Stimulated activated CD8-positive, alpha-beta memory T cell treated with anti-CD3 and anti-CD28 coated beads, Interleukin-12 subunit alpha, Interleukin-12 subunit beta, amount 100 ng/mL, for 24 hours (primary cell): ENCODE measurements around the gene MRPL43.
"Not testable (repeated sequence)": the region's sequence is repeated elsewhere in the genome, so short reads cannot be mapped to it uniquely, and the experiment has no call there.

Experiments used
- DNase-seq: peaks from one replicate; pipeline ENCODE4 v3.0.0-alpha.2; 2020; ENCODE audit errors: extremely low read depth

Gene MRPL43

GRCh38 chr10:100986952-100987684 is at the start of gene MRPL43, which contains the start of gene TWNK:
Gene MRPL43 (minus strand): TSS chr10:100987497. CDS start chr10:100987443, 54 bp downstream.
Gene TWNK (plus strand): TSS chr10:100987543. CDS start chr10:100988211, 668 bp downstream.
- DNase-seq = peak; percentile 59

DNA sequence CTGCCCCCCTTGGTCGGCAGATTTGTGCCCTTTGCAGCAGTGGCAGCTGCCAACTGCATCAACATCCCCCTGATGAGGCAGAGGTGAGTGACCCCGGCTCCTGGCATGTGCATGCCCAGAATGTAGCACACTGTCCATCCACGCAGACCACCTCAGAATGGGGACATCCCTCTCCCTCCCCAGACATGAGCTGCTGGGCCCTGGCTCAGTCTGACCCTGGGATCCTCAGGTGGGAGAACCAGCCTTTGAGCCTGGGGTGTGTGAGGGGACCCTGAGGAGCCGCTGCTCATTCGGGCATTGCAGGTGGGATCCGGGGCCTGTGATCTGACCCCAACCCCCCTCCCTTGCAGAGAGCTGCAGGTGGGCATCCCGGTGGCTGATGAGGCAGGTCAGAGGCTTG is 49.4 kb upstream of the MRPL43 start:
- DNase-seq = no peak

- DNase-seq = no peak
Observed at GRCh38 chr10:101035916-101036702, 48.8 kb upstream of the MRPL43 start.

DNA sequence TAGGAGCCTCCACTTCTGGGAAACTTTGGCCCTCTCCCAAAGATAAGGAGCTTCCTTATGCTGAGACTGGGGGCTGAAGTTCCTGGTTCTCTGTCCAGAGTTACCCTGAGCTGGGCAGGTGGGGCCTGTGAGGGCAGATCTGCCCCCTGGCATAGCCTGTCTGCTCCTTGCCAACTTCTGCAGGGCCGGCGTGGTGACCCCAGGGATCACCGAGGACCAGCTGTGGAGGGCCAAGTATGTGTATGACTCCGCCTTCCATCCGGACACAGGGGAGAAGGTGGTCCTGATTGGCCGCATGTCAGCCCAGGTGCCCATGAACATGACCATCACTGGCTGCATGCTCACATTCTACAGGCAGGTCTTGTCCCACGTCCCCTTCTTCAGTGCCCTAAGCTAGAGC is 48.0 kb upstream of the MRPL43 start:
- no peak for DNase-seq

GRCh38 chr10:101034404-101034803 is 47.1 kb upstream of the MRPL43 start:
- not testable (repeated sequence) for DNase-seq

- DNase-seq = no peak
Observed at GRCh38 chr10:101033276-101033675, 46.0 kb upstream of the MRPL43 start.

DNA sequence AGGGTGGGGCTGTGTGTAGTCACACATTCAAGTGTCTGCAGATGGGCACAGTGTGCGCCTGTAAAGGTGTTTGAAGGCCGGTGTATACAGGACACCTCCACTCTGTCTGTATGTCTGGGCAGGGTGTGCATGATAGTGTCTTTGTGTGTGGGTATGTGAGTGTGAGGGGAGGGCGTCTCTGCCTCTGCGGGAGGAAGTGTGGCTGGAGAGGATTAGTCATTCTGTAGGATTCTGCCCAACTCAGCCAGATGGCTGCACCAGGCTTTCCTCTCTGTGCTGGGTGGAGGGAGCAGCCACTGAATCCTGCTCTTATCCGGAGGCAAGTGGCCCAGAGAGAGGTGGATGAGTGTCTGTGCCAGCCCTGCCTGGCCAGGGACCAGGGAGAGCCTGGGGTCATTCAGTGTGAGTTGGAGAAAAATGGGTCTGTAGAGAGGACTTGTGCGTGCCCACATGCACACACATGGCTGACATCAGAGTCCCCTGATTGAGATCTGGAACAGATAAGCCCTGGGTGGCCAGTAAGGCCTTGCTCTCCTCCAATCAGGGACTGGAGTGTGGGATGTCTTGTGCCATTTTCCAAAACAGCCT is 45.4 kb upstream of the MRPL43 start:
- no peak for DNase-seq

GRCh38 chr10:101031796-101032636 is 44.7 kb upstream of the MRPL43 start:
- DNase-seq = no peak

DNA sequence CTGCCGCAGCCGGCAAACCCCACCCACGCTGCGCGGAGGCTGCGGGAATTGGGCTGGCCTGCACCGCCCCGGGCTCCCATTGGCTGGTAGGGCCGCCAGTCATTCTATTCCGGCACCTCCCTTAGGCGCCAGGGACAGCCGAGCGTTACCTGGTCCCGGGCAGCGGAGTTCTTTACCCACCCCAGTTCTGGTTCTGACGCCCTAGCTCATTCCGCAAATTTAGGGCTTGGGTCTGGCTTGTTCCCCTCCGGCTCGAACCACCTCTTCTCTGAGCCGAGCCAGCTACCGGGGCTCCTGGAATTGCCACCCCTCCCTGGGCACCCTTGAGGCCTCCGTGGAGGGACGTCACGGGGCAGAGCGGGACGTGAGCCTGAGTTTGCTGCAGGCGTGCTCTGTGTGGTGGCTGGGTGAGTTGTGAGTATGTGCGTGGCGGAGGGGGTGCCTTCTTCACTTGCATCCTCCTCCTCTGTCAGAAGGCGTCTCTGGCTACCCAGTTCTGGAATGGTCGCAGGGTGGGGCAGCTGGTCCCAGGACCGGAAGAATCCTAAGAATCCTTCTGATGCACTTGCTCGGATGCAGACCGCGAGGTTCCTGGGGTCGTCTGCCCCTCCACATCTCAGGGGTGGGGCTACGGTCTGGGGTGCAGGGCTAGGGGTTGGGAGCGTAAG is 44.0 kb upstream of the MRPL43 start, which contains the start of the genes PDZD7 and SFXN3:
TSS of gene PDZD7 (minus strand) at position 2 of the 668 bp plus-strand sequence. CDS start 910 bp downstream, outside the sequence.
TSS of gene SFXN3 (plus strand) at position 107 of the 668 bp plus-strand sequence. CDS start 3,461 bp downstream, outside the sequence.
- DNase-seq = peak; percentile 94

DNA sequence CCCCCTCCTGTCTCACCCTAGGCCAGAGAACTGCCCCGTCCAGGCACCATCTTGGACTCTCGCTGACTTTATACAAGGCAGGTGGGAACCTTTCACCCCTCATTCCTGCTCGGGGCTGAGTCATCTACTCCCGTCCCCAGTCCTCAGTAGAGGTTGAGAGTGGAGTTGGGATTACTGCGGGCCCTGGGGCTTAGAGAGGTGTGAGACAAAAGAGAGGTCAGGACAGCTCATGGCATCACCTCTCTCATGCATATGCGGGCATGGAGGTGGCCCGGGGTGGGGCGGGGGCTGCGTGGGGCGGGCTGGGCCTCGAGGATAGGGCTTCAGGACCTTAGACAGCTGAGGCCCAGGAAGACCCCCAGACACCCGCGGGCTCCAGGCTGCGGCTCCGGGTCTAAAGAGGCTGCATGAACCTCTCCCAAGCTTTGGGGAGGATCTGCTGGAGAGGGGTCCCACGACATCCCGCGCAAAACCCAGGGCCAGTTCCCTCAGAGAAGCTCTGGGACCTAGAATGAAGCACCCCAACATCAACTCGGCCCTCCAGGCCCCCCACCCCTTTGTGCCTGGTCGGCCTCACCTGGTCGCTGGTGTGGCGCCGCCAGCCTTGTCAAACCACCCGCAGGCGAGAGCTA is 43.3 kb upstream of the MRPL43 start:
- no peak for DNase-seq

- DNase-seq = no peak
Observed at GRCh38 chr10:101029520-101030295, 42.4 kb upstream of the MRPL43 start.

GRCh38 chr10:101028446-101029337 is 41.4 kb upstream of the MRPL43 start:
- DNase-seq = no peak

- no peak for DNase-seq
Observed at GRCh38 chr10:101027106-101027720, 39.9 kb upstream of the MRPL43 start.

- no peak for DNase-seq
Observed at GRCh38 chr10:101022967-101023705, 35.8 kb upstream of the MRPL43 start.

DNA sequence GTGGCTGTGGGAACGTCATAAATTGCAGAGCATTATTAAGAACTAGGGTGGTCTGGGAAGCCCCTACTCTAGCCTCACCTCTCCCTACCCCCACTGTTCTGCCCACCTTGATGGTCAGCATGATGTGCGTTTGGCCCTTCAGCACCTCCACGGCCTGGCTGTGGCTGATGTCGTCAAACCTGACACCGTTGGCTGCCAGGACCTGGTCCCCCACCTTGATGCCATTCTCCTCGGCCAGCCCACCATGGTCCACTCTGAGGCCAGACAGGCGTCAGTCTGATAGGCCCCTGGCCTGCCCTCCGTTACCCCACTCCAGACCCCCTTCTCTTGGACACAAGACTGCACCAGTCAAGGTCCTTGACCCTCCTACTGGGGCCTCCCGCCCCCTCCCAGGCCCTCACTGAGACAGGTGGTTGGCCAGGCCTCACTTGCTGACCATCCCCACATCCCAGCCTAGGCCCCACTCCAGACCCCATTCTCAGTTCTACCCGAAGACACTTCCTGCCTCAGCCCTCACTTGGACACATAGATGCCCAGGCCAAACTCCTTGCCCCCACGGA is 34.5 kb upstream of the MRPL43 start:
- DNase-seq = no peak

GRCh38 chr10:101021239-101021638 is 33.9 kb upstream of the MRPL43 start:
- DNase-seq = no peak
